T-helper 1 cell treated with Interleukin-12 subunit alpha and Interleukin-12 subunit beta and Interleukin-4 antibody, amounts not matched to agents 30 ng/mL and 1 ng/mL, for 36 hours (primary cell): ENCODE results near the gene APOF. TPM values are rescaled to one million over a fixed set of nuclear protein-coding genes. Genes with fewer than 3 reads are reported as not detected.
"Not testable (repeated sequence)": the region's sequence is repeated elsewhere in the genome, so short reads cannot be mapped to it uniquely, and the experiment has no call there.

Experiments used
- intact Hi-C: fragments of 100-400 bp; cut with micrococcal nuclease; formaldehyde crosslinking; loops from one replicate; pipeline ENCODE4 v1.15.1; 2024
- total RNA-seq: library from RNA; stranded (reverse); gene quantifications from 2 replicates; pipeline ENCODE4 v1.2.3, GENCODE V29; 2022

APOF gene
- not detected in 2 replicates for total RNA-seq

GRCh38 chr12:56362130-56363059, at the start of gene APOF:
Gene APOF, minus strand, starts transcription at chr12:56362857. Its CDS starts 112 bp downstream, at chr12:56362745.
- intact Hi-C loops, result loop anchor here (5.0 kb wide), 1 partner anchor 545 kb away; the partner anchor contains the start of genes ORMDL2 and SARNP

- intact Hi-C loops, result loop anchor here (1.0 kb wide), 1 partner anchor 55 kb away; no protein-coding TSS in a partner anchor
Measured at GRCh38 chr12:56411781-56412639, 49.4 kb upstream of the APOF start.

GRCh38 chr12:56410768-56411167, 48.1 kb upstream of the APOF start:
- intact Hi-C loops, result loop anchor here (1.0 kb wide), 1 partner anchor 53 kb away; no protein-coding TSS in a partner anchor

GRCh38 chr12:56408799-56409417, 46.3 kb upstream of the APOF start:
- intact Hi-C loops, result no loop called here

- intact Hi-C loops, result not testable (repeated sequence)
Measured at GRCh38 chr12:56404227-56404626, 41.6 kb upstream of the APOF start.

- intact Hi-C loops, result not testable (repeated sequence)
Measured at GRCh38 chr12:56401612-56402011, 39.0 kb upstream of the APOF start.

- intact Hi-C loops, result not testable (repeated sequence)
Measured at GRCh38 chr12:56401125-56401524, 38.5 kb upstream of the APOF start.

- intact Hi-C loops, result not testable (repeated sequence)
Measured at GRCh38 chr12:56399466-56399865, 36.8 kb upstream of the APOF start.

- intact Hi-C loops, result no loop called here
Measured at GRCh38 chr12:56398324-56398723, 35.7 kb upstream of the APOF start.

- intact Hi-C loops, result no loop called here
Measured at GRCh38 chr12:56392331-56392730, 29.7 kb upstream of the APOF start.

GRCh38 chr12:56391721-56392120, 29.1 kb upstream of the APOF start:
- intact Hi-C loops, result no loop called here

GRCh38 chr12:56389412-56389811, 26.8 kb upstream of the APOF start:
- intact Hi-C loops, result no loop called here

GRCh38 chr12:56387152-56387736, 24.6 kb upstream of the APOF start:
- intact Hi-C loops, result no loop called here

GRCh38 chr12:56385873-56386272, 23.2 kb upstream of the APOF start:
- intact Hi-C loops, result no loop called here

- intact Hi-C loops, result no loop called here
Measured at GRCh38 chr12:56382611-56383010, 20.0 kb upstream of the APOF start.

GRCh38 chr12:56377989-56378316, 15.3 kb upstream of the APOF start:
- intact Hi-C loops, result no loop called here

GRCh38 chr12:56377310-56377988, 14.8 kb upstream of the APOF start:
- intact Hi-C loops, result no loop called here

GRCh38 chr12:56375598-56376434, 13.2 kb upstream of the APOF start:
- intact Hi-C loops, result no loop called here

GRCh38 chr12:56374726-56375597, 12.3 kb upstream of the APOF start:
- intact Hi-C loops, result no loop called here
